B cell (primary cell): ENCODE results near the gene SDC1. TPM values are rescaled to one million over a fixed set of nuclear protein-coding genes. Genes with fewer than 3 reads are reported as not detected.

Experiments used
- ATAC-seq: fragments of 200-7000 bp; cut with Tn5 transposase; one replicate; pipeline ENCODE4 v1.10.0; 2021; ENCODE audit warnings: low read depth, mild to moderate bottlenecking, moderate number of reproducible peaks, moderate library complexity
- CTCF ChIA-PET: fragments of 350-600 bp; sonication (Branson Sonifier 250); formaldehyde crosslinking; loops from one replicate; lab custom pipeline; 2021; ENCODE audit warnings: antibody characterized with exemption, inconsistent platforms; lab: Charles Lee
- POLR2A ChIA-PET: fragments of 350-600 bp; sonication (Branson Sonifier 250); formaldehyde crosslinking; loops from one replicate; lab custom pipeline; 2021; ENCODE audit warnings: antibody characterized with exemption; lab: Charles Lee
- DNase-seq: peaks from one replicate; pipeline ENCODE4 v3.0.0; 2013
- H2AFZ ChIP-seq: 2 replicates; pipeline ENCODE4 v1.6.1; 2012; ENCODE audit warnings: mild to moderate bottlenecking, low read depth, low read length; ENCODE audit not compliant: insufficient read depth, poor library complexity, severe bottlenecking
- H3K27ac ChIP-seq, 2 donors: 1 replicate in 1 of 2; 2 replicates in 1 of 2; pipeline ENCODE4 v1.5.1; 2012 to 2013; ENCODE audit warnings: low read length in 2 of 2, mild to moderate bottlenecking in 2 of 2, moderate library complexity in 1 of 2
- H3K27me3 ChIP-seq, 4 experiments: fragments of 200-600 bp in 1 of 4; sonication (generic) in 1 of 4; replicated peaks in 1 of 4; 1 replicate in 2 of 4; 2 replicates in 2 of 4; pipeline versions ENCODE4 v1.6.1 to v1.7.0; 2013 to 2016; ENCODE audit warnings: low read length in 3 of 4, mild to moderate bottlenecking in 2 of 4, mixed read lengths in 1 of 4, moderate library complexity in 1 of 4; ENCODE audit not compliant: insufficient read depth in 4 of 4, control insufficient read depth in 3 of 4; ENCODE audit errors: control extremely low read depth in 1 of 4
- H3K36me3 ChIP-seq, 2 experiments: replicated peaks in 1 of 2; 1 replicate in 1 of 2; 2 replicates in 1 of 2; pipeline versions ENCODE4 v1.6.1 to v1.7.1; 2013; ENCODE audit warnings: low read length in 1 of 2; ENCODE audit not compliant: insufficient read depth in 2 of 2, control insufficient read depth in 1 of 2; ENCODE audit errors: control extremely low read depth in 1 of 2, extremely low read depth in 1 of 2
- H3K4me1 ChIP-seq, 2 donors: fragments of 200-600 bp in 1 of 2; sonication (generic) in 1 of 2; 1 replicate in 1 of 2; 2 replicates in 1 of 2; pipeline versions ENCODE4 v1.5.1 to v1.6.1; 2013 to 2017; ENCODE audit warnings: low read length in 2 of 2; ENCODE audit not compliant: control insufficient read depth in 2 of 2, insufficient read depth in 2 of 2
- H3K4me2 ChIP-seq: replicated peaks from 2 replicates; pipeline ENCODE3; 2012; ENCODE audit warnings: mild to moderate bottlenecking, low read depth, low read length; ENCODE audit not compliant: poor library complexity, severe bottlenecking
- H3K4me3 ChIP-seq, 5 experiments: fragments of 200-600 bp in 1 of 5; sonication (generic) in 1 of 5; 1 replicate in 3 of 5; 2 replicates in 2 of 5; pipeline versions ENCODE4 v1.5.1 to v1.7.0; 2011 to 2016; ENCODE audit warnings: low read length in 4 of 5, mild to moderate bottlenecking in 4 of 5, low read depth in 2 of 5, control low read depth in 1 of 5, moderate library complexity in 1 of 5; ENCODE audit not compliant: insufficient read depth in 1 of 5; ENCODE audit errors: control extremely low read depth in 1 of 5, extremely low read depth in 1 of 5
- H3K79me2 ChIP-seq: fragments of 200-600 bp; sonication (generic); one replicate; pipeline ENCODE4 v1.6.0; 2016; ENCODE audit warnings: low read length; ENCODE audit not compliant: control insufficient read depth, insufficient read depth
- H3K9ac ChIP-seq: fragments of 200-600 bp; sonication (generic); 2 replicates; pipeline ENCODE4 v1.6.1; 2017; ENCODE audit warnings: mild to moderate bottlenecking, low read length, moderate library complexity
- H3K9me3 ChIP-seq, 3 donors: one replicate each; pipeline versions ENCODE4 v1.6.1 to v1.7.1; 2013; ENCODE audit warnings: low read length in 2 of 3; ENCODE audit not compliant: control insufficient read depth in 2 of 3, insufficient read depth in 1 of 3; ENCODE audit errors: control extremely low read depth in 1 of 3
- H4K20me1 ChIP-seq: 2 replicates; pipeline ENCODE4 v1.6.0; 2012; ENCODE audit warnings: mild to moderate bottlenecking, low read length; ENCODE audit not compliant: insufficient read depth, control insufficient read depth, poor library complexity, severe bottlenecking
- H3K27ac Mint-ChIP-seq: one replicate; pipeline ENCODE4 v1.8.0; 2021; ENCODE audit warnings: mixed read lengths
- H3K27me3 Mint-ChIP-seq: one replicate; pipeline ENCODE4 v1.8.0; 2021; ENCODE audit warnings: mixed read lengths
- H3K4me1 Mint-ChIP-seq: one replicate; pipeline ENCODE4 v1.8.0; 2021; ENCODE audit warnings: mixed read lengths
- H3K4me3 Mint-ChIP-seq: one replicate; pipeline ENCODE4 v1.8.0; 2021; ENCODE audit warnings: mixed read lengths
- H3K9me3 Mint-ChIP-seq: one replicate; pipeline ENCODE4 v1.8.0; 2022; ENCODE audit warnings: mixed read lengths; ENCODE audit not compliant: insufficient read depth
- CTCF ChIP-seq: fragments of 200-600 bp; IDR thresholded peaks from one replicate; pipeline ENCODE4 v1.8.0; 2022; ENCODE audit warnings: antibody characterized with exemption, mild to moderate bottlenecking
- EZH2 ChIP-seq: IDR thresholded peaks from 2 replicates; pipeline ENCODE4 v1.6.1; 2012; ENCODE audit warnings: borderline replicate concordance, low read depth, mild to moderate bottlenecking, moderate library complexity, low read length; ENCODE audit not compliant: insufficient read depth, poor library complexity, severe bottlenecking
- WGBS: methylation state at CpG from one replicate; pipeline ENCODE4 v1.1.5; 2013; ENCODE audit warnings: missing lambda C conversion rate; ENCODE audit not compliant: insufficient coverage; 5-methylcytosine and 5-hydroxymethylcytosine counted together
- intact Hi-C: fragments of 100-400 bp; cut with micrococcal nuclease; formaldehyde crosslinking; loops from one replicate; pipeline ENCODE4 v1.10.0; 2022
- polyA plus RNA-seq: library from polyadenylated mRNA; depleted of rRNA; stranded (reverse); fragments of >200 nt; gene quantifications from 2 replicates; pipeline ENCODE4 v1.2.3, GENCODE V29; 2012
- total RNA-seq, 2 donors: library from RNA; stranded (reverse); fragments of 120-200 nt in 1 of 2; gene quantifications; 1 replicate in 1 of 2; 2 replicates in 1 of 2; pipeline versions ENCODE4 v1.2.3 to v1.2.4, GENCODE V29; 2013 to 2022

SDC1 gene
- total and polyA plus RNA-seq, 2 donors (not counting 1 experiment from before 2014, with no cell fraction given), result 0.22 TPM; not detected in 1

GRCh38 chr2:20200697-20201555 is 24.0 kb downstream of the SDC1 start:
- POLR2A ChIA-PET, result no interaction called here
- WGBS, result 93% methylated on average over 23 of the region's 26 CpGs
- Histone ChIP-seq H3K4me2 (no peak overlapping the region), H3K27ac (no peak overlapping the region), H3K9ac (no peak overlapping the region), H3K4me1 (no peaks in the 10 kb centered on the region), H4K20me1 (no peaks in the 10 kb centered on the region), H3K36me3 (no peaks in the 10 kb centered on the region), H3K27me3 (no peaks in the 10 kb centered on the region), H2AFZ (no peak overlapping the region), H3K79me2 (no peaks in the 10 kb centered on the region), H3K9me3 (peaks cover 0 to 8% (median 0%) of the 10 kb centered on the region in 3 donors), H3K4me3 (no peak overlapping the region)
- intact Hi-C loops, result no loop called here
- TF ChIP-seq EZH2 (no peak), CTCF (no peak)
- no peak for ATAC-seq
- Mint-ChIP-seq H3K4me3 (no peak overlapping the region), H3K27ac (no peak overlapping the region), H3K27me3 (peaks cover 7% of the 10 kb centered on the region), H3K9me3 (no peaks in the 10 kb centered on the region), H3K4me1 (no peaks in the 10 kb centered on the region)
- CTCF ChIA-PET, result no interaction called here
- no peak for DNase-seq

- Histone ChIP-seq H3K9me3 (peaks cover 0 to 8% (median 0%) of the 10 kb centered on the region in 3 donors), H3K4me1 (no peaks in the 10 kb centered on the region), H3K4me3 (no peak overlapping the region), H3K79me2 (no peaks in the 10 kb centered on the region), H4K20me1 (no peaks in the 10 kb centered on the region), H3K36me3 (no peaks in the 10 kb centered on the region), H2AFZ (no peak overlapping the region), H3K4me2 (no peak overlapping the region), H3K9ac (no peak overlapping the region), H3K27me3 (no peaks in the 10 kb centered on the region), H3K27ac (no peak overlapping the region)
- H3K27me3 Mint-ChIP-seq, result peaks cover 7% of the 10 kb centered on the region
- DNase-seq (no peak), ATAC-seq (no peak)
- no peak overlapping the region for H3K27ac Mint-ChIP-seq
- no peaks in the 10 kb centered on the region for H3K4me1 Mint-ChIP-seq
- ChIA-PET POLR2A (no interaction called here), CTCF (no interaction called here)
- WGBS, result 94% methylated on average over 4 of the region's 6 CpGs
- no peak overlapping the region for H3K4me3 Mint-ChIP-seq
- intact Hi-C loops, result no loop called here
- no peak for TF ChIP-seq CTCF
- TF ChIP-seq EZH2, result no peak
- H3K9me3 Mint-ChIP-seq, result no peaks in the 10 kb centered on the region
Measured at GRCh38 chr2:20199633-20200270, 25.2 kb downstream of the SDC1 start.
